AG04449 (cell line): ENCODE measurements around the gene SSBP1.
A peak's percentile ranks its signal among the peaks of the same experiment; 100 is the strongest.
"Not testable (repeated sequence)": the region's sequence is repeated elsewhere in the genome, so short reads cannot be mapped to it uniquely, and the experiment has no call there.

Experiments
- CTCF ChIA-PET: fragments of 350-600 bp; formaldehyde crosslinking; extraction: SDS; loops from one replicate; lab custom pipeline; 2021; ENCODE audit warnings: antibody characterized with exemption; lab: Yijun Ruan, JAX
- POLR2A ChIA-PET: fragments of 400-600, 350-600 bp; formaldehyde crosslinking; extraction: SDS; loops from one replicate; lab custom pipeline; 2020; ENCODE audit warnings: antibody characterized with exemption, inconsistent platforms; lab: Yijun Ruan, JAX
- DNase-seq: peaks from one replicate; pipeline ENCODE4 v3.0.0-alpha.2; 2010; ENCODE audit warnings: low read depth, low spot score
- H3K4me3 ChIP-seq: 2 replicates; pipeline ENCODE4 v1.5.1; 2011; ENCODE audit warnings: low read depth, mild to moderate bottlenecking, control low read depth, low read length
- TF ChIP-seq, protein P1 (sequence below): IDR thresholded peaks from one replicate; pipeline ENCODE4 v1.5.1; 2011; ENCODE audit warnings: mild to moderate bottlenecking, moderate library complexity, low read length, control low read depth, inconsistent platforms; ENCODE audit not compliant: insufficient read depth; ENCODE audit errors: missing control alignments

Gene SSBP1, protein sequence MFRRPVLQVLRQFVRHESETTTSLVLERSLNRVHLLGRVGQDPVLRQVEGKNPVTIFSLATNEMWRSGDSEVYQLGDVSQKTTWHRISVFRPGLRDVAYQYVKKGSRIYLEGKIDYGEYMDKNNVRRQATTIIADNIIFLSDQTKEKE

DNA sequence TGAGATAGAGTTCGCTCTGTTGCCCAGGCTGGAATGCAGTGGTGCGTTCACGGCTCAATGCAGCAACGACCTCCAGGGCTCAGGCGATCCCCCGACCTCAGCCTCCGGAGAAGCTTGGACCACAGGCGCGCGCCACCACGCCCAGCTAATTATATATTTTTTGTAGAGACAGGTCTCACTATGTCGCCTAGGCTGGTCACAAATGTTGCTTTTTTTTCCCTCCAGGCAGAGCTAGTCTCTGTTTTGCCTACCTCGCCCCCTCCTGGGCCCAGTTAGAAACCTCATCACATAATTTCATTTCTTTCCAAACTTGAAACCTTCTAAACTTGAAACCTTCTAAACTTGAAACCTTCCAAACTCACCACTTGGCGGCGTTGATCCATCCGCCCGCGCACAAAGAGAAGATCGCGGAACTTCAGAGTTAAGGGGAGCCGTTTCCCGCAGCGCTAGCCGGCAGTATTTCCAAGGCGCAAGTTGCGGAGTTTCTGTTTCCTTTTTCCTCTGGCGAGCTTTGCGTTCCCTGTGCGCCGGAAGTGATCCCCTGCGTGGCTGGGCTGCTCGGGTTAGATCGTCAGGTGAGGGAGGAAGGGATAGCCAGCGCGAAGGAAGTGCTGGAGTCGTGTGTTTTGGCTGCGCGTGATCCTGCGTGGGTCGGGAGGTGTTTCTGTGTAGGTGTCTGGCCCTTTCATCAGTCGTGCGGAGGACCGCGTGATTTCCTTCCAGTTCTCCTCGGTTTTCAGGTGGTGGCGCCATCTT lies at the start of gene SSBP1:
TSS of gene SSBP1 (plus strand) at position 523 of the 756 bp plus-strand sequence. CDS start 809 bp downstream, outside the sequence.
- TF ChIP-seq, protein P1, sequence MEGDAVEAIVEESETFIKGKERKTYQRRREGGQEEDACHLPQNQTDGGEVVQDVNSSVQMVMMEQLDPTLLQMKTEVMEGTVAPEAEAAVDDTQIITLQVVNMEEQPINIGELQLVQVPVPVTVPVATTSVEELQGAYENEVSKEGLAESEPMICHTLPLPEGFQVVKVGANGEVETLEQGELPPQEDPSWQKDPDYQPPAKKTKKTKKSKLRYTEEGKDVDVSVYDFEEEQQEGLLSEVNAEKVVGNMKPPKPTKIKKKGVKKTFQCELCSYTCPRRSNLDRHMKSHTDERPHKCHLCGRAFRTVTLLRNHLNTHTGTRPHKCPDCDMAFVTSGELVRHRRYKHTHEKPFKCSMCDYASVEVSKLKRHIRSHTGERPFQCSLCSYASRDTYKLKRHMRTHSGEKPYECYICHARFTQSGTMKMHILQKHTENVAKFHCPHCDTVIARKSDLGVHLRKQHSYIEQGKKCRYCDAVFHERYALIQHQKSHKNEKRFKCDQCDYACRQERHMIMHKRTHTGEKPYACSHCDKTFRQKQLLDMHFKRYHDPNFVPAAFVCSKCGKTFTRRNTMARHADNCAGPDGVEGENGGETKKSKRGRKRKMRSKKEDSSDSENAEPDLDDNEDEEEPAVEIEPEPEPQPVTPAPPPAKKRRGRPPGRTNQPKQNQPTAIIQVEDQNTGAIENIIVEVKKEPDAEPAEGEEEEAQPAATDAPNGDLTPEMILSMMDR: peak; percentile 73
- DNase-seq: peak; percentile 86
- CTCF ChIA-PET: interaction anchor here (0.6 to 5.3 kb wide), 25 partner anchors 9 to 723 kb away, joined by 3 to 43 read pairs (median 6); partner anchors contain the start of genes DENND11, MRPS33 and WEE2
- H3K4me3 ChIP-seq: peak within 1 kb of the TSS; percentile 99
- POLR2A ChIA-PET: no interaction called here

DNA sequence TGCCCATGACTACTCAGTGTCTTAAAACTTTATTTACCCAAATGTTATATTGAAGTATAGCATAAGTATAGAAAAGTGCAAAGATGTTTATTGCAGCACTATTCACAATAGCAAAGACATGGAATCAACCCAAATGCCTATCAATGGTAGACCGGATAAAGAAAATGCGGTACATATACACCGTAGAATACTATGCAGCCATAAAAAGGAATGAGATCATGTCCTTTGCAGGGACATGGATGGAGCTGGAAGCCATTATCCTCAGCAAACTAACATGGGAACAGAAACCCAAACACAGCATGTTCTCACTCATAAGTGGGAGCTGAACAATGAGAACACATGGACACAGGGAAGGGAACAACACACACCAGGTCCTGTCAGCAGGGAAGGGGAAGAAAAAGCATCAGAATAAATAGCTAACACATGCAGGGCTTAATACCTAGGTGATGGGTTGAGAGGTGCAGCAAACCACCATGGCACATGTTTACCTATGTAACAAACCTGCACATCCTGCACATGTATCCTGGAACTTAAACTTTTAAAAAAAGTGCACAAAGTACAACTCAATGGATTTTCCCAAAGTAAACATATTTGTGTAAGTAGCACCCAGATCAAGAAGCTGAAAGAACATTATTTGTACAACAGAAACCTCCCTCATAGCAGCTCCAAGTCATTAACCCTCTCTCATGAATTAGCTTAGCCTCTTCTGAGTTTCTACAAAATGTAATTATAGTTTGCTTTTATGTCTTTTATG lies 48.9 kb upstream of the SSBP1 start:
- H3K4me3 ChIP-seq, POLR2A ChIA-PET, DNase-seq: not testable (repeated sequence)
- CTCF ChIA-PET: interaction anchor here (1.0 kb wide), 1 partner anchor 12 kb away, joined by 4 read pairs; no protein-coding TSS in a partner anchor

DNA sequence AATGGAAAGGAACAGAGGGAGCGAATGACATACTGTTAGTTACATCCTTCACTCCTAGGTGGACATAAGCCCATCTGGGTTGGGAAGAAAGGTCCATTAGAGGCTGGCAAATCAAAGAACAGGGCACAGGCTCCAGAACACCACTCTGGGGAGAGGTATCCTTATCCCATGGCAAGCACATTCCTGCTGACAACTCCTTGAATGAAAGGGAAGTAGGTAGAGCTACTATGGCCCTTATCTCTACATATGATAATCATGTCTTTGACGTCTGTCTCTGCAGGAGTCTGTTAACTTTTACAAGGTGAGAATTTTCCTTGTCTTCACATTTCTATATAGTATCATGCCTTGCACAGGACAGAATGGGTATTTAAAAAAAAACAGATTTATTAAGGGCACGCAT lies 46.6 kb upstream of the SSBP1 start:
- CTCF ChIA-PET: no interaction called here
- TF ChIP-seq, protein P1: no peak
- DNase-seq: no peak
- POLR2A ChIA-PET: no interaction called here
- no peak overlapping the region for H3K4me3 ChIP-seq

DNA sequence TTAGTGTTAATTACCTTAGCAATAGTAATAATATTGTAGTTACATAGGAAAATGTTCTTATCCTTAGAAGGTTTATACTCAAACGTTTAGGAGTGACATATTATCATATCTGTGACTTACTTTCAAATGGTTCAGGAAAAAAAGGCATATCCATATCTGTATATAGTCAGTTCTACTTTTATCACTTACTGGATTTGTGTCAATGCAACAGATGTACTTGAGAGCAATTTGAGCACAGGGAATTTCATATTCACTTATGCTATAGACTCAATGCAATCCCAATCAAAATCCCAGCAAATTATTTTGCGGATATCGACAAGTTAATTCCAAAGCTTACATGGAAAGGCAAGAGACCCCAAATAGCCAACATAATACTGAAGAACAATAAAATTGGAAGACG lies 46.2 kb upstream of the SSBP1 start:
- H3K4me3 ChIP-seq: no peak overlapping the region
- TF ChIP-seq, protein P1: no peak
- ChIA-PET POLR2A (no interaction called here), CTCF (no interaction called here)
- no peak for DNase-seq

DNA sequence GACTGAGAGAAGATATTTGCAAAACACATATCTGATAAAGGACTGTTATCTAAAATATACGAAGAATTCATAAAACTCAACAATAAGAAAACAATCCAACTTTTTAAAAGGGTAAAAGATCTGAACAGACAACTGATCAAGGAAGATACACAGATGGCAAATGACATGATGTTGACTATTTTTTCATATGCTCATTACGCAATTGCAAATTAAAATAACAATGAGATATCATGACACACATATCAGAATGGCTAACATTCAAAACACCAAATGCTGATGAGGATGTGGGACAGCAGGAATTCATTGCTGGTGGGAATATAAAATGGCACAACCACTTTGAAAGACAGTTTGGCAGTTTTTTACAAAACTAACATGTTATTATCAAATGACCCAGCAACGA lies 45.1 kb upstream of the SSBP1 start:
- TF ChIP-seq, protein P1: no peak
- no peak for DNase-seq
- no peak overlapping the region for H3K4me3 ChIP-seq
- CTCF ChIA-PET: no interaction called here
- POLR2A ChIA-PET: no interaction called here

DNA sequence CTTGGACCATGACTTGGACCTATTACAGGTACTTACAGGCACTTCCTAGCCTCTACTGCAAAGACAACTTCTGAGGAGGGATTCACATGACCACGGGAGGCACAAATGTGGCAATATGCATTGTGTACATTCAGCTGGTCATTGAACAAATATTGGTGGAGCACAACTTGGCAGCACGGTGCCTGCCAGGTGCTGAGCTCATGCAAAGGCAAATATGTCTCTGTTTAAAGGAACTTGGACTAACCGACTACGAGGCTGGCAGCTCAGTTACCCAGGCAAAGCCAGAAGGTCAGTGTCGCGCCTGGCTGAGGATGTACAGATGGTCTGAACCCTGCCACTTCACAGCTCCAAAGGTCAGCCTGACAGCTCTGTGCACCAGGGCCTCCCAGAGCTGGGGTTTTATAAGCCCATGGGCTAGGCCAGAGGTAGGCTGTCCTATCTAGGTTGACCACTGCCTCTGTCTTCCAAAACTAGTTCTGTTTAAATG lies 42.3 kb upstream of the SSBP1 start:
- no peak for DNase-seq
- H3K4me3 ChIP-seq: no peak overlapping the region
- ChIA-PET POLR2A (no interaction called here), CTCF (interaction anchor here (1.0 to 1.2 kb wide), 2 partner anchors 12 to 37 kb away, joined by 3 read pairs; no protein-coding TSS in a partner anchor)
- TF ChIP-seq, protein P1: no peak
